Muscle layer of duodenum (tissue), 2 donors: Measurements from ENCODE around the gene KMO.

ENCODE experiments used
- H3K27ac ChIP-seq: one replicate; pipeline ENCODE4 v1.7.0; 2013; ENCODE audit warnings: mild to moderate bottlenecking, low read length
- H3K27me3 ChIP-seq: one replicate; pipeline ENCODE4 v1.7.0; 2013; ENCODE audit warnings: low read depth, mild to moderate bottlenecking, control low read depth, low read length
- H3K36me3 ChIP-seq, 2 donors: one replicate each; pipeline ENCODE4 v1.7.0; 2013; ENCODE audit warnings: low read length in 2 of 2, control low read depth in 1 of 2, mild to moderate bottlenecking in 1 of 2; ENCODE audit not compliant: insufficient read depth in 2 of 2, control insufficient read depth in 1 of 2
- H3K4me1 ChIP-seq, 2 donors: one replicate each; pipeline ENCODE4 v1.7.0; 2013; ENCODE audit warnings: low read length in 2 of 2, mild to moderate bottlenecking in 2 of 2, control low read depth in 1 of 2, moderate library complexity in 1 of 2; ENCODE audit not compliant: insufficient read depth in 2 of 2, control insufficient read depth in 1 of 2
- H3K4me3 ChIP-seq, 2 donors: one replicate each; pipeline ENCODE4 v1.7.0; 2013; ENCODE audit warnings: low read length in 2 of 2, low read depth in 1 of 2, mild to moderate bottlenecking in 1 of 2
- H3K9me3 ChIP-seq, 2 donors: one replicate each; pipeline ENCODE4 v1.7.0; 2013; ENCODE audit warnings: low read length in 2 of 2, control low read depth in 1 of 2, mild to moderate bottlenecking in 1 of 2; ENCODE audit not compliant: control insufficient read depth in 1 of 2
- donor health status: healthy.

Gene KMO

DNA sequence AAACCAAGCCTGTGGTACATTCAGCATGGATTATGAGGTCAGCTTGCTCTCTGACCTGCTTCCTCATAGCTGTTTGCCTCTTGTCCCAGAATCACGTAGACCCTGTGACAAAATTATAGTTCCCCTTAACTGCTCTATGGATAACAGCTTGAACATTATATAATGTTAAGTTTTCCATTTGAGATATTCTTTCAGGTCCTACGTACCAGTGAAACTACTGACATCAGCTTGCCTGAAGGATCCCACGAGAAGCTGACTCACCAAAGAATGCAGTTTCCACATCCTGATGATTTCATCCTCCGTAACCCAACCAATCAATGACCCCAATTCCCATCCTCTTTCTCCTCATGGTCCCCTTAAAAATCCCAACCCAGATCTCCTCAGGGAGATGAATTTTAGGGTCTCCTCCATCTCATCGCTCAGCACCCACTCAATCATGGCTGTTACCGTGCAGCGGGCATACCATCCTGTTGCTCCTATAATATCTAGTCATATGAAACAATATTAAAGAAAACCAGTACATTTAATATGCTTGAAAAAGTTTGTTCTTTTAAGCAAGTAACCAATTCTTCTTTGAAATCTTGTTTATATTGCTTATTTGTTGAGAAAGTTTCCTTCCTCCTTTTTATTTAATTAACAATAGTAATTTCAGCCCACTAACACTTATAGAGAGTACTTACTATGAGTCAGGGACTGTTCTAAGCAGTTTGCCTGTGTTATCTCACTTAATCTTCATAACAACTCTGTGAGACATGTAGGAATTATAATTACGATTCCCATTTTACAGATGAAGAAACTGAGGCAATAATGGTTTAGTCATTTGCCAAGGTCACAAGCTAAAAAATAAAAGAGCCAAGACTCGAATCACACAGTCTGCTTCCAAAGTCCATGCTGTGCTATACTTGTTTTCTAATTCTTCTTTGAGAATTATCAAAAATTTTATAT is 80.6 kb downstream of the KMO start:
- Histone ChIP-seq H3K4me1 (no peaks in the 10 kb centered on the region), H3K9me3 (no peaks in the 10 kb centered on the region), H3K4me3 (no peak overlapping the region), H3K36me3 (no peaks in the 10 kb centered on the region), H3K27me3 (no peaks in the 10 kb centered on the region), H3K27ac (no peak overlapping the region)

DNA sequence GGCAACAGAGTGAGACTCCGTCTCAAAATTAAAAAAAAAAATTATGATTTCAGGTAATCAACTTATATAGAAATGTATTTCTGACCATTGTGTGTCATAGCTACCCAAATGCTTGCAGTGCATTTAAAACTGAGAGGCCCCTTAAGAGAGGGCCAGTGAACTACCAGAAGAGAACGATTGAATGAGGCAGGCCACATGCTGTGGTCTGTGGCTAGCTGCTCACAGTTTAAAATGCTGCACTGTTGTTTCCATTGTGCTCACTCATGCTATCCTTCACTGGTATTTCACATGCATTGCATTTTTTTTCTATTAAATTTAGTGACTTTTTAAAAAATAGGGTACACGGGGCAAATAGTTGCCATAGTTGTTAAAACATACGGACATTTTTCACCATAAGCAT is 82.0 kb downstream of the KMO start:
- H3K27ac ChIP-seq, result no peak overlapping the region
- no peaks in the 10 kb centered on the region for H3K9me3 ChIP-seq
- H3K27me3 ChIP-seq, result no peaks in the 10 kb centered on the region
- no peaks in the 10 kb centered on the region for H3K36me3 ChIP-seq
- no peaks in the 10 kb centered on the region for H3K4me1 ChIP-seq
- H3K4me3 ChIP-seq, result no peak overlapping the region

GRCh38 chr1:241614572-241614971 is 82.4 kb downstream of the KMO start:
- Histone ChIP-seq H3K27ac (no peak overlapping the region), H3K36me3 (no peaks in the 10 kb centered on the region), H3K27me3 (no peaks in the 10 kb centered on the region), H3K9me3 (no peaks in the 10 kb centered on the region), H3K4me3 (no peak overlapping the region), H3K4me1 (no peaks in the 10 kb centered on the region)

GRCh38 chr1:241615043-241615974 is 83.1 kb downstream of the KMO start:
- Histone ChIP-seq H3K27me3 (no peaks in the 10 kb centered on the region), H3K4me3 (no peak overlapping the region), H3K27ac (no peak overlapping the region), H3K36me3 (no peaks in the 10 kb centered on the region), H3K9me3 (no peaks in the 10 kb centered on the region), H3K4me1 (no peaks in the 10 kb centered on the region)

DNA sequence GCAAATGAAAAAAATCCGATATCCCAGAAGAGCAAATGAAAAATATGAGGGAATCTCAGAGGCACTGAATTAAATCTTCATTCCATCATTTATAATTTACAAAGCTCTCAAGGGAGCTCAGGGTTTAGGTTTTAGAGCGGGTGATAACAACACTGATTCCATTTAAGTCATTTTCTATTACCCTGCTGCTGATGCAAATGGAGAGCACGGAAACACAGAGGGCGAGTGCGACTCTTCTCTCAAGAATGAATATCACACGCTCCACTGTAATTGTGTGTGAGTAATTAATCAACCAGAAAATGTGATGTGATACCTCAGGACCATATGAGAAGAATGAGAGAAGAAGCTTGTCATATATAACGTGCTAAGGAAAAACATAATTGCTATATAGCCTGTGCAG is 85.2 kb downstream of the KMO start:
- Histone ChIP-seq H3K27me3 (no peaks in the 10 kb centered on the region), H3K9me3 (no peaks in the 10 kb centered on the region), H3K27ac (no peak overlapping the region), H3K4me1 (no peaks in the 10 kb centered on the region), H3K36me3 (no peaks in the 10 kb centered on the region), H3K4me3 (no peak overlapping the region)

GRCh38 chr1:241622669-241623068 is 90.5 kb downstream of the KMO start:
- Histone ChIP-seq H3K9me3 (no peaks in the 10 kb centered on the region), H3K4me1 (peaks cover 0 to under 1% of the 10 kb centered on the region in 2 donors), H3K27me3 (no peaks in the 10 kb centered on the region), H3K36me3 (no peaks in the 10 kb centered on the region), H3K4me3 (no peak overlapping the region), H3K27ac (no peak overlapping the region)

DNA sequence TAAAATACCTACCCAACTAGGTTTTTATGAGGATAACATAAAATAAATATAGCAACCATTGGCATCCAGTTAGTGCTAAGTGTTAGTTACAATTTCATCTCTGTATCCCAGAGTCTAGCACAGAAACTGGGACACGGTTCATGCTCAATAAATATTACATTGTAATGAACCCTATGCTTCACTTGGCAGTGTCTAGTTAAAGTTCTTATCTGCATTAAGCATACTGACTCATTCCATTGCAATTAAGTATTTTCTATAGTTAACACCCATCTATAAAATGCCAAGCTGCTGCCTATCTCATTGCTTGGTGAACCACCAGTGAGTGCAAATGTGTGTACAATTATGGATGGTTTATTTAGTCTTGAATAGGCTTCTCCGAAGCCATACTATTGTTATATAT is 92.8 kb downstream of the KMO start:
- Histone ChIP-seq H3K27me3 (no peaks in the 10 kb centered on the region), H3K27ac (no peak overlapping the region), H3K4me1 (peaks cover 0 to 6% of the 10 kb centered on the region in 2 donors), H3K36me3 (no peaks in the 10 kb centered on the region), H3K9me3 (no peaks in the 10 kb centered on the region), H3K4me3 (no peak overlapping the region)

DNA sequence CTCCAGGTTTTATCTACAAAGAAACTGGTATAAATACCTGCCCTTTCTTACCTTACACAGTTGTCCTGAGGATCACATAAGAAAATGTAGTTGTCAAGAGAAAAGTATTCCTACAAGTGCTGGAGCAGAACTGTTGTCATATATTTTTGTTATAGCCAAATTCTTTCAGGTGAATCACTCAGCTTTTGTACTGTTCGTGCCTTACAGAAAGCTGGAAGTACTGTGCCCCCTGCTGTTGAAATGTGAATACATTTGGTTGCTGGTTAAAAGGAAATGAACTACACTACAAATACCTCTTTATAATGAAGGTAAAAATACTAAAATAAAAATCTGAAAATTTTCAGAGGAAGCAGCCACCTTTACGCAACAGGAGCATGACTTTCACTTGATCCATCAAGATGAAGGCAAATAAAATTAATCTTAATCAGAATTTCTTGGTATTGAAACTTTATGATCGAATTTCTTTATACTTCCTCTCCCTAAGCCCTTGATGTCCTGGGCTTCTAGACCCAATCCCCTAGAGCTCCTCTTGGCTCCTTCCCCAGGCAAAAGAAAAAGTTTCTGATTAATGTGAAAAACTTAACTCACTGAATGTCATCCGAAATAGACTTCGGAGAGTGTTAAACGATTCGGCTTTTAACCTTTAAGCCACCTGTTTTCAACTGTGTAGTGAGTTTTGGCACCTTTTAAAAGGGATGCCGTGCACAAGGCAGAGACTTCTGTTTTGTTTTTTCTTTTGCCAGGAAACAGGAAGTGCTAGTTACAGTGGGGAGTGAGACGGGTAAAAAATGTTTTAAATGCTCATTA is 95.5 kb downstream of the KMO start:
- Histone ChIP-seq H3K9me3 (no peaks in the 10 kb centered on the region), H3K27me3 (no peaks in the 10 kb centered on the region), H3K36me3 (no peaks in the 10 kb centered on the region), H3K27ac (no peak overlapping the region), H3K4me1 (peaks cover 0 to 6% of the 10 kb centered on the region in 2 donors), H3K4me3 (no peak overlapping the region)

GRCh38 chr1:241630005-241630404 is 97.8 kb downstream of the KMO start:
- H3K4me3 ChIP-seq, result no peak overlapping the region
- H3K36me3 ChIP-seq, result peaks cover 0 to 2% of the 10 kb centered on the region in 2 donors
- peaks cover 0 to 6% of the 10 kb centered on the region in 2 donors for H3K4me1 ChIP-seq
- no peaks in the 10 kb centered on the region for H3K9me3 ChIP-seq
- no peaks in the 10 kb centered on the region for H3K27me3 ChIP-seq
- no peak overlapping the region for H3K27ac ChIP-seq

- no peaks in the 10 kb centered on the region for H3K27me3 ChIP-seq
- peaks cover 0 to 6% of the 10 kb centered on the region in 2 donors for H3K4me1 ChIP-seq
- peaks cover 0 to 7% of the 10 kb centered on the region in 2 donors for H3K36me3 ChIP-seq
- no peak overlapping the region for H3K27ac ChIP-seq
- no peaks in the 10 kb centered on the region for H3K9me3 ChIP-seq
- no peak overlapping the region for H3K4me3 ChIP-seq
Observed at GRCh38 chr1:241630476-241630875, 98.3 kb downstream of the KMO start.
